ENCODE data around the gene COL15A1. TPM values are rescaled to one million over a fixed set of nuclear protein-coding genes. Genes with fewer than 3 reads are reported as not detected.

COL15A1 gene
- total RNA-seq = under 1 TPM; 0.67 to 0.69 TPM

GRCh38 chr9:98943682-98944056 lies at the start of gene COL15A1:
Gene COL15A1 (plus strand): TSS chr9:98943907. CDS start chr9:98944062, 155 bp downstream.

DNA sequence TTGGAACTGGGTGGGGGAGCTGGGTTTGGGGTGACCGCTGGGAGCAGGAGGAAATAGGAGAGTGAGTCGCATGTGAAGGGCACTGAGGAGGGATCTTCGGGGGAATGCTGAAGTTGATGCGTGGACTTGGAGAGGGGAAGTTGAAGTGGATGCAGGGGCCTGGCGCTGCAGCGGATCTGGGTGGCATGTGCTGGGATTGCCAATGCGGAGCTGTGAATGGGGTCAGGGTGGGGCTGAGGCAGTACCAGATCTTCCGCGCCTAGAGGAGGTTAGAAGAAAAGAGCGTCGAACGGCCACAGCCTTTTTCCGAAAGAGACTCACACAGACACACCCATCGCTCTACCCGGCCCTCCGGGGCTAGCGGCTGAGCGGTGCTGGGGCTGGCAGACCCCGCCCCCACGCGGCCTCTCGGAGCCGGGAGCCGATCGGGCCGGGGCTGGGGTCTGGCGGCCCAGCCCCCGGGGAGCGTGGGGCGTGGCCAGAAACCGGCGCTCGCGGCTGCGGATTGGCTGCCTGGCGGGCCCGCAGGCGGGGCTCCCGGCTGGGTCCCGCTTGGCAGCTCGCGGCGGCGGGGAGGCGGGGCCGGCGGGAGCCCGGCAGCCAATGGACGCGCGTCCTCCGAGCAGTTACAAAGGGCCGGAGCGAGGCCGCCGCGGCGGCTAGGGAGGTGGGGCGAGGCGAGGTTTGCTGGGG lies 160.9 kb downstream of the COL15A1 start, which contains the start of gene TGFBR1:
Gene TGFBR1 (plus strand): TSS at position 655 of the 693 bp plus-strand sequence. CDS start 93 bp downstream, outside the sequence.

Other genes starting within 250 kb of the COL15A1 start
- 10 to 100 TPM in 1 of 2 donors, under 1 TPM in 1; 1.00 to 15.5 TPM for gene GABBR2, start 235.0 kb upstream of the COL15A1 start, total RNA-seq
- gene ANKS6, start 147.4 kb upstream of the COL15A1 start, total RNA-seq = 10 to 100 TPM; 14.5 to 20.6 TPM
- 1 to 10 TPM; 3.8 to 4.0 TPM for gene GALNT12, start 136.2 kb upstream of the COL15A1 start, total RNA-seq
- 10 to 100 TPM; 60.2 to 61.3 TPM for gene TGFBR1, start 161.2 kb downstream of the COL15A1 start, total RNA-seq

Measured in melanocyte of skin (primary cell).